GM19438 (cell line): ENCODE measurements around the gene LRRC28.

ENCODE experiments used
- ATAC-seq: cut with Tn5 transposase; IDR thresholded peaks from one replicate; pipeline ENCODE4 v1.9.1; 2021; ENCODE audit warnings: low read depth; ENCODE audit not compliant: unreplicated experiment

Gene LRRC28

GRCh38 chr15:99335508-99335907, 84.2 kb downstream of the LRRC28 start:
- ATAC-seq = no peak

- no peak for ATAC-seq
These were observed 85.5 kb downstream of the LRRC28 start for GRCh38 chr15:99336794-99337193.

GRCh38 chr15:99340347-99340746, 89.1 kb downstream of the LRRC28 start:
- ATAC-seq = no peak

- ATAC-seq = no peak
These were observed 90.5 kb downstream of the LRRC28 start for GRCh38 chr15:99341786-99342185.

GRCh38 chr15:99343208-99343607, 91.9 kb downstream of the LRRC28 start:
- ATAC-seq = no peak

GRCh38 chr15:99343881-99344551, 92.7 kb downstream of the LRRC28 start:
- ATAC-seq = no peak

GRCh38 chr15:99344639-99345038, 93.4 kb downstream of the LRRC28 start:
- no peak for ATAC-seq

GRCh38 chr15:99345242-99345641, 94.0 kb downstream of the LRRC28 start:
- no peak for ATAC-seq

- no peak for ATAC-seq
These were observed 94.7 kb downstream of the LRRC28 start for GRCh38 chr15:99345832-99346462.

GRCh38 chr15:99347574-99347973, 96.3 kb downstream of the LRRC28 start:
- no peak for ATAC-seq

GRCh38 chr15:99348412-99348811, 97.1 kb downstream of the LRRC28 start:
- no peak for ATAC-seq

GRCh38 chr15:99350408-99350807, 99.1 kb downstream of the LRRC28 start:
- no peak for ATAC-seq

- no peak for ATAC-seq
These were observed 108.5 kb downstream of the LRRC28 start for GRCh38 chr15:99359769-99360168.

- ATAC-seq = no peak
These were observed 110.4 kb downstream of the LRRC28 start for GRCh38 chr15:99361545-99362185.

- ATAC-seq = peak; percentile 90
These were observed 114.0 kb downstream of the LRRC28 start for GRCh38 chr15:99365242-99365641.

- no peak for ATAC-seq
These were observed 114.7 kb downstream of the LRRC28 start for GRCh38 chr15:99366013-99366412.

- no peak for ATAC-seq
These were observed 117.5 kb downstream of the LRRC28 start for GRCh38 chr15:99368743-99369142.

GRCh38 chr15:99369196-99369595, 117.9 kb downstream of the LRRC28 start:
- ATAC-seq = no peak

- ATAC-seq = no peak
These were observed 120.2 kb downstream of the LRRC28 start for GRCh38 chr15:99371180-99372103.

- ATAC-seq = no peak
These were observed 133.9 kb downstream of the LRRC28 start for GRCh38 chr15:99385005-99385669.
